Measurements from ENCODE around the gene ZNF385C. TPM values are rescaled to one million over a fixed set of nuclear protein-coding genes. Genes with fewer than 3 reads are reported as not detected.

The ZNF385C gene
- polyA plus RNA-seq, 1 donor (not counting 4 experiments of a cell fraction or from before 2014, with no cell fraction given): 0.09 TPM

DNA sequence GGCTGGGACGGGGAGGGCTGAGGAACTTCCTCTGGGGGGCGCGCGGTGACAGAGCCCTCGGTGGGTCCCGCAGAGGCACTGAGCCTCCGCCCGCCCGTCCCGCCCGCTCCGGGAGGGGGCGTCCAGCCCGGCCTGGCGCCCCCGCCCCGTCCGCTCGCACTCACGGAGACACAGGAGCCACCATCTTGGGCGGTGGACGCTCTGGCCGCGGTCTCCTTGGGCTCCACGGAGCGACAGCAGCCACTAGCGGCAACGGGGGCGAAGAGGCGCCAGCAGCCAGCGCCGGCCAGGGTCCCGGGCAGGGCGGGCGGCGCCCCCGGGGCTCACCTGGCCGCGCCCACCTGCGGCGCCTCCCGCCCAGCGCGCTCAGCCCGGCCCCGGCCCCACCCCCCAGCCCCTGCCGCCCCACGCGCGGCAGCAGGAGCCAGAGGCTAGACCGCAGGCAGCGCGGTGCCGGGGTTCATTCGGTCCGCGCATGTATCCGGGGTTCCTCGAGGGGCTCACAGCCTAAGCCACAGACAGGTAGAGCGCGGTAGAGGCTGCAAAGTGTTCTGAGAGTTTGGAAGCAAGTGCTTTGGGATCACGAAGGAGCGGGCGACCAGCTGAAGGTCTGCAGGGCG is 47.8 kb downstream of the ZNF385C start, which contains the start of gene C17orf113:
Gene C17orf113 (minus strand): TSS at position 209 of the 620 bp plus-strand sequence. CDS start 7,225 bp downstream, outside the sequence.
- Histone ChIP-seq H2AFZ (ENCODE audit: control insufficient read depth, low read length) (peak within 1 kb of the TSS; percentile 77), H3K4me3 (ENCODE audit: control insufficient read depth in 2 of 3, extremely low read depth in 1 of 3, insufficient read depth in 2 of 3, low read depth in 1 of 3, low read length in 3 of 3) (peak within 1 kb of the TSS; percentile 49 to 61 (median 60)), H4K20me1 (ENCODE audit: control insufficient read depth, extremely low read depth, insufficient read depth, low read length) (no peaks in the 10 kb centered on the region), H3K9ac (ENCODE audit: control insufficient read depth, extremely low read depth, insufficient read depth, low read length) (peak within 1 kb of the TSS; percentile 18), H3K27me3 (ENCODE audit: control insufficient read depth, extremely low read depth, insufficient read depth, low read length) (peaks cover 32% of the 10 kb centered on the region), H3K27ac (ENCODE audit: control insufficient read depth, insufficient read depth, low read length) (no peak within 1 kb of the TSS), H3K9me1 (ENCODE audit: control insufficient read depth, extremely low read depth, insufficient read depth, low read length) (no peaks in the 10 kb centered on the region), H3K79me2 (ENCODE audit: control insufficient read depth, insufficient read depth, low read length) (no peaks in the 10 kb centered on the region), H3K9me3 (ENCODE audit: control insufficient read depth, low read depth, low read length) (no peaks in the 10 kb centered on the region), H3K4me1 (ENCODE audit: control insufficient read depth, extremely low read depth, insufficient read depth, low read length) (peaks cover 8% of the 10 kb centered on the region), H3K36me3 (ENCODE audit: control insufficient read depth in 2 of 2, extremely low read depth in 1 of 2, insufficient read depth in 2 of 2, low read length in 2 of 2) (no peaks in the 10 kb centered on the region), H3K4me2 (ENCODE audit: control insufficient read depth, extremely low read depth, insufficient read depth, low read depth, low read length) (peak within 1 kb of the TSS; percentile 74)
- TF ChIP-seq EZH2 (IDR thresholded peaks at IDR 0.05; ENCODE audit: low read length) (no peak), CTCF (optimal IDR thresholded peaks at IDR 0.05 in 1 of 3, IDR thresholded peaks at IDR 0.05 in 1 of 3, conservative IDR thresholded peaks at IDR 0.05 in 1 of 3; ENCODE audit: extremely low read depth in 1 of 3, insufficient read depth in 2 of 3, low read length in 3 of 3) (peak in 2 of 3 experiments; percentile 42 to 63)
- DNase-seq (ENCODE audit: low read depth, low spot score): no peak
- FAIRE-seq: no peak
- dilution Hi-C loops (cut with MboI; ENCODE audit: extremely low pct_ligation_motif_present, low sequenced_read_pairs): no loop called here

GRCh38 chr17:42049834-42050392 is 48.4 kb downstream of the ZNF385C start:
- Histone ChIP-seq H3K4me3 (ENCODE audit: control insufficient read depth in 2 of 3, extremely low read depth in 1 of 3, insufficient read depth in 2 of 3, low read depth in 1 of 3, low read length in 3 of 3) (peak overlapping the region; percentile 49 to 61 (median 60)), H3K9me3 (ENCODE audit: control insufficient read depth, low read depth, low read length) (no peaks in the 10 kb centered on the region), H3K9ac (ENCODE audit: control insufficient read depth, extremely low read depth, insufficient read depth, low read length) (peak overlapping the region; percentile 18), H3K36me3 (ENCODE audit: control insufficient read depth in 2 of 2, extremely low read depth in 1 of 2, insufficient read depth in 2 of 2, low read length in 2 of 2) (no peaks in the 10 kb centered on the region), H2AFZ (ENCODE audit: control insufficient read depth, low read length) (peak overlapping the region; percentile 77), H3K4me2 (ENCODE audit: control insufficient read depth, extremely low read depth, insufficient read depth, low read depth, low read length) (peak overlapping the region; percentile 74), H3K4me1 (ENCODE audit: control insufficient read depth, extremely low read depth, insufficient read depth, low read length) (peaks cover 8% of the 10 kb centered on the region), H3K79me2 (ENCODE audit: control insufficient read depth, insufficient read depth, low read length) (no peaks in the 10 kb centered on the region), H4K20me1 (ENCODE audit: control insufficient read depth, extremely low read depth, insufficient read depth, low read length) (no peaks in the 10 kb centered on the region), H3K27me3 (ENCODE audit: control insufficient read depth, extremely low read depth, insufficient read depth, low read length) (peaks cover 29% of the 10 kb centered on the region), H3K27ac (ENCODE audit: control insufficient read depth, insufficient read depth, low read length) (no peak overlapping the region), H3K9me1 (ENCODE audit: control insufficient read depth, extremely low read depth, insufficient read depth, low read length) (no peaks in the 10 kb centered on the region)
- TF ChIP-seq EZH2 (IDR thresholded peaks at IDR 0.05; ENCODE audit: low read length) (no peak), CTCF (optimal IDR thresholded peaks at IDR 0.05 in 1 of 3, IDR thresholded peaks at IDR 0.05 in 1 of 3, conservative IDR thresholded peaks at IDR 0.05 in 1 of 3; ENCODE audit: extremely low read depth in 1 of 3, insufficient read depth in 2 of 3, low read length in 3 of 3) (no peak)
- DNase-seq (ENCODE audit: low read depth, low spot score) (no peak), FAIRE-seq (peak; percentile 44)
- dilution Hi-C loops (cut with MboI; ENCODE audit: extremely low pct_ligation_motif_present, low sequenced_read_pairs): no loop called here
